GM21423 (cell line): ENCODE data around the gene CLTRN.
"Not testable (repeated sequence)": the region's sequence is repeated elsewhere in the genome, so short reads cannot be mapped to it uniquely, and the experiment has no call there.

Source experiments
- ATAC-seq: cut with Tn5 transposase; IDR thresholded peaks from one replicate; pipeline ENCODE4 v1.9.1; 2021; ENCODE audit warnings: mild to moderate bottlenecking, moderate library complexity; ENCODE audit not compliant: unreplicated experiment

CLTRN gene

DNA sequence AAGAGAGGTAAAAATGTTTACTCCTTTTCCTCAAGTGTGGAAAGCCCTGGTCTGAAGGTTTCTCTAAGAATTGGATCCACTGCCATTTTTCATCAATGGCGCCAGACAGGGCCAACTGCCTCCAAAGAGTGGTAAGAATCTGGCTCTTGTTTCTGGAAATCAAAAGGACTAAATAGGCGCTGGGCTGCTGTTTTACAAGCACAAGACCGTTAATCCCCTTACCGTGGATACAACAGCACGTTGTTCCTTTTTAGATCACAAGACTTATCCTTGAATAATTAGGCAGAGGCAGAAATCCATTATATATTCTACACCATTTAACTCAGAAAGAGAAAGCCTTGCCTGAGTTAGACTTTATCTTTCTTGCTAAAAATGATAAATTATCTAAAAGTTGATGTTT is 10.6 kb downstream of the CLTRN start:
- ATAC-seq: no peak

DNA sequence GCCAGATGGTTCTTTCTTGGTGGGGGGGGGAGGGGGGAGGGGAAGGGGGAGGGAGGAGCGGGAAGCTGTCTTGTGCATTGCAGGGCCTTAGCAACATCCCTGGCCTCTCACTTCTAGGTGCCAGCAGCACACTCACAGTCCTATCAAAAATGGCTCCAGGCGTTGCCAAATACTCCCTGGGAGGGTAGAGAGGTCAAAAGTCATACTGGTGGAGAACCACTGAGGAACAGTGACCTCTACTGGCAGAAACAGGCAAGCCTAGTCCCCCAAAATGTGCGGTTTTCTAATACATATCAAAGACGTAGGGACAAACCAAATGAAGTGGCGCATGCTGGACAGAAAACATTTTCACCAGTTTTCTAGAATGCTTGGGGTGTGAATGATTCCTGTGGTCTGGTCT is 17.1 kb downstream of the CLTRN start:
- not testable (repeated sequence) for ATAC-seq

DNA sequence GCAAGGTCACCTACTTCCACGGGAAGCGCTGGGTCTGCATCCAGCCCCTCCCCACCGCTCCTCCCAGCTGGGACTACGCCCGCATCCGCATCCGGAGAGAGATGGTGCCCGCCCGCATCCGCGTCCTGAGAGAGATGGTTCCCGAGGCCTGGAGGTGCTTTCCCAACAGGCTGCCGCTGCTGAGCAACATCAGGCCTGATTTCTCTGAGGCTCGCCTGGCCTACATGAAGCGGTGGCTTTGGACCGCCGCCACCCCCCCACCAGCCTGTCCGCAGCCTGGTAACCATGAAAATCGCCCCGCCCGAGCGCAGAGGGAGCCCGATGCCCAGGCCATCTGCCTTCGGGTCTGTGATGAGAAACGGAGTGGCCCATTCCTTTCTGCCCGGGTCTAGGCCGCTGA is 18.1 kb downstream of the CLTRN start:
- no peak for ATAC-seq

DNA sequence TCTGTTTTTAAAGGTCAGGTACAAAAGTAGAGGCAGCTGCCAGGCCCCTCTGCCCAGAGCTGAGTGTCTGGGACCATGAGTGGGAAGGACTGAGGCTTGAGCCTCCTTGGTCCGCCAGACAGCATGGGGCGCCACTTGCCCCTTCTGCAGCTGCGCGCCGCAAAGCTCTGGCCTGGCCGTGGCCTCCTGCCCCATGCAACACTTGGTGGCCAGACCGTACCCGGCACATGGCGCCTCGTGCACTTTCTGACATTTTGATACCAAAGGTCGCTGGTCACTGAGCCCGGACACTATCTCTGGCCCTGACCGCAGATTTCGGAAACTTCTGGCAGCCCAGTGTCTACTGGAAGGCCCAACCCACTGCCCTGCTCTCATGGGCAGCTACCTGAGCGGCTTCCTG is 18.6 kb downstream of the CLTRN start:
- ATAC-seq: no peak

DNA sequence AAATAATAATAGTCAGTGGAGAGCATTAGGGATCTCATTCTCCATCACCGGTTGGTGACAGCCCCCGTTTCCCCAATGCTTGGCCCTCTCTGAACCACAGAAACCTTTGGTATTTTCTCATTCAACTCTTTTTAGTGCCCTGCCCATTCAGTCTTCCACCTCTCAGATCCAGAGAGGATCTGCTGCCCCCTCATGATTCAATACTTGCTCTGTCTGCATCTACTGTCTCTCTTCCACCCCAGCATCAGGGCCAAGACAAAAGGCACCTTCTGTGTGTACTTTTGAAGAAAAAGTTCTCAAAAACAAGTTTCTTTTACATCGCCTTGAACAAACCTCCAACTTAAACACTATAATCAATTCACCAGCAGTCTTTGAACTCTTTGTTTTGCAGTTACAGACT is 19.3 kb downstream of the CLTRN start:
- ATAC-seq: no peak

DNA sequence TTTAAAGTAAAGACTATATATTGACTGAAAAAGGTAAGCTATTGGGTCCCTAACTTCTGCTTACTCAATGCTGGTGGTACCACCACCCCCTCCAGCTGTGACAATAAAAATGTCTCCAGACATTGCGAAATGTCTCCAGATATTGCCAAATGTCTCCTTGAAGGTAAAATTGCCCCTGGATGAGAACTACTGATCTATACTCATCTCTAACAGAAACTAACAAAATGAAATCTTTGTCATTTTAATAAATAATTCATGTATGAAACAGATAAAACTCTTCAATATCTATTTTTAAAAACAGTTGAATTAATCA is 20.1 kb downstream of the CLTRN start:
- ATAC-seq: no peak

DNA sequence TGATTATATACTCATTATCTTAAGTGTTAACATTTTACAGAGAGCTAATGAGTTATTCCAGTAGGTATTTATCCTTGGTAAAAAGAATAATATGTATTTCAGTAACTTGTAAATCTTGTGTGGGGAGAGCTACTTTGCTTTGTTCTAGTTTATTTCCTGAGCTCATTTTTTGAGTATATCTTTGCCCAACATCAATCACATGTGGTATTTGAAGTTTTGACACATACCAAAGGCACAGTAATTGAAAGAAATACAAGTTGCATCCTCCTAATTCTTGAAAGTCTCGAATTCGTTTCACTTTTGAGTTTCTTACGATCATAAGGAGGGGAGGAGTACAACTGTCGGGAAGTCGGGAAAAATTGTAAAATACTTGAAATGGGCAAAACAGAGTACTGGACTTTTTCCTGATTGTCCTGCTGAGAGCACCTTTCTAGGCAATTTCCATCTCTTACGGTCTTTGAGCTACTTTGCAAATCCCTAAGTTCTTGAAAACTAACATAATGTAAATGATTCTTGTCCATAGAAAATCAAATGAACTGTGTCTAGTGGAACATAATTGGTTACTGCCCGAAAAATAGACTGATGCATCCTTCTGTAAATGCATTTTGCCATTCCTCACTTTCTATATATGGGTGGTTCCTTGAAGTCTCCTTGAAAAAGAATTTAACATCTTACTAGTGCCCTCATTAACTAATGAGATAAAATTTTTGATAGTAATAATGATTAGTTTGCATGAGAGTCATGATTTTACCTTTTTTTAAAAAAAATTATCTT is 20.6 kb downstream of the CLTRN start:
- ATAC-seq: no peak

DNA sequence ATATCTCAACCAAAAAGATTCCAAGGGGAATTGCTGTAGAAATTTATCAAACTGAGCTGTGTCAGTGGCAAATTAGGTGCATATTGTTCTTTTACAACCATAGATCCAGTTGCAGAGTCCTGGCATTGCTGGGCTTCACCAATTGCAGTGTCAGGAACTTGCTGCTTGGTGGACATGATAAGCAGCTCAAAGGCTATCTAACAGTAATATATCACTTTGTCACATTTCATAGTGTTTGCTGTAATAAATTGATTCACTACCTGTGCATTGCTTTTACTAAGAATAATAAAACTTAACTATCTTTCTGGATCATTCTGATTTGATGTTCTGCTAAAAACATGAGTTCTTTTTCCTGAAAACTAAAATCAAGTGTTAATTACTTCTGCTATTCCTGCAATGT is 33.0 kb downstream of the CLTRN start:
- no peak for ATAC-seq

DNA sequence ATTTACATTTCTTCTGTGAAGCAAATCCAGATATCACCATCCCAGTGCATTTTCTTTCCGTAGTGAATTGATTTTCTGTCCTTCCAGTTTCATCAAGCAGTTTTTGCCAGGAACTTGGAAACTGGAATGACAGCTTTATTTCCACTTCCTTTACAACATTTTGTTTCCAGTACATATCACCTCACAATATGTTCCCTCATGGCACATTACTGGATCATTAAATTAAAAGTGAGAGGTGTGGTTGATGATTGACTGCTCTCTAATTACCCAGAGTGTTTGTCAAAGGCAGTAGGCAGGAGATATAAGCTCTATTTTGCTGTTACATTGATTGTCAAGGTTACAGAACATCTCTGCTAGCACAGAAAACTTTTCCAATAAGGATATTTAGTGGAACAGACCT is 41.6 kb downstream of the CLTRN start:
- ATAC-seq: no peak

DNA sequence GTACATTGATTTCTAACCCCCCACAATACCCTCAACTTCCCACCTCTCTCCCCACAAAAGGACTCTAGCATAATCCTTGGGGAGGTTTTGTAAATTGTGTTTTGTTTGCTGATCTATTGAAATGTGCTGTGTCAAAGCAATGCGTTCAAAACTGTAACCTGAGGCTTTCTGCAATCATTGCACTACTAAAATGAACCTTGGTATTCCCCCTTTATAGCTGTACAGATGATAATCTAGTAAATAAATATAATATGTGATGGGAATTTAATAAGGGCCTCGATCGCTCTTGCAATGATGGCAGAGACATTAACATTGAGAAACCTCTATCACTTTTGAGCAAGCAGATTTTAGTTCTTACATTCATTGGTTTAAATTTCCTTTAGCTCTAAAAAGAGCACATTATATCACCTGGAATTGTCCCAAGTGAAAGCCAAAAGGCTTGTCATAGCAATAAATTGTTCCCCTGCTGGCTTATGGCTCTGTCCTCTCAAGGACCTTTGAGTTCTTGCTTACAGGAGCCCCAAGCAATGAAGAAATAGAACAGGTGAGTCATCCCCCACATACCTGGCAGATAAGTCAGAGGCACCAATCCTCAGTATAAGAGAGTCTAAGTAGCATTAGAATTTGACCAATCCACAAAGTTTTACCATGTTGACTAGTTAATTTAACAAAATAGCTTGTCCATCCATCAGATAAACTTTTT is 45.4 kb downstream of the CLTRN start:
- ATAC-seq: no peak

DNA sequence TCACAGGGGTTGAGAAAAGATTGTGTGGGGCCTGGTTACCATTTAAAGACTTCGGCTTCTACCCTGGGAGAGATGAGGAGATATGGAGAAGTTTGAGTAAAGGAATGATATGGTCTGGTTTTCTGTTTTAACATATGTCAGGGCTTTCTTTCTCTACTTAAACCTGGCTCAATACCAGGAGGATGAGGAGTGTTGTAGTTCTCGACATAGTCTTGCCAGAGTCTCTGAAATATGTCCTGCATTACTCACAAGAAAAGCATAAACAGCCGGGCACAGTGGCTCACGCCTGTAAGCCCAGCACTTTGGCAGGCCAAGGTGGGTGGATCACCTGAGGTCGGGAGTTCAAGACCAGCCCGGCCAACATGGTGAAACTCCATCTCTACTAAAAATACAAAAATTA is 47.5 kb downstream of the CLTRN start:
- no peak for ATAC-seq

DNA sequence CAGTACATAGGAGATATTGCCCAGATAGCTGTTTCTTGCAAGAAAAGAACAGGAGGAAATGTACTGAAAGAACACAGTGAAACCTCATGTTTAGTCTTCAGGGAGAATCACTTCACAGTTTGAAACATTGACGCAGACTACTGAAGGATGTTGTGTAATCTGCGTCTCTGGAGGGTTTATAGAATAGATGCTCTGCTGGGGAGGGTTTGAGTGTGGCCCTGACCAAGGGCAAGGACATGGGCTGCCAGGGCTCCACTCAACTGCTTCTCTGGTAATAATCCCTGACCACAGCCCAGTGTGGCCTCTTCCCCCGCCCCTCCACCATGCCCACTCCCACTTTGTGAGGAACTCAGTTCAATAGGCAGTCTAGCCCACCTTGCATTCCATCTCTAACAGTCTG is 48.1 kb downstream of the CLTRN start:
- ATAC-seq: no peak

DNA sequence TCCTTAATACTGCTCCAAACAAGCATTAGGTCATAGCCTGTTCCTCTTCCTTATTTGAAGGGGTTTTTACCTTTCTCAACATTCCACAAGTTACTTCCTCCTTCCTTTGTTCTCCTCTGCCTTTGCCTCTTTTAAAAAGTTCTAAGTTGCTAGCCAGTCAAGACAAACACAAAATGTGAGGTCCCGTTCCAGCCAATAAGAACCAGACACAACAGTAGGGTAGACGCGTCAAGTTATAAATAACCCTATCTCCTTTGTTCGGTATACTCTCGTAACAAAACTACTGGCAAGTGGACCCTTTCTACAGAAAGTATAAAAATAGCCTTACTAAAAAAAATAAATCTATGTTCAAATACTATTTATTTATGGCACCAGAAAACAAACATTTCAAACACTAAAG is 57.5 kb downstream of the CLTRN start:
- ATAC-seq: no peak

DNA sequence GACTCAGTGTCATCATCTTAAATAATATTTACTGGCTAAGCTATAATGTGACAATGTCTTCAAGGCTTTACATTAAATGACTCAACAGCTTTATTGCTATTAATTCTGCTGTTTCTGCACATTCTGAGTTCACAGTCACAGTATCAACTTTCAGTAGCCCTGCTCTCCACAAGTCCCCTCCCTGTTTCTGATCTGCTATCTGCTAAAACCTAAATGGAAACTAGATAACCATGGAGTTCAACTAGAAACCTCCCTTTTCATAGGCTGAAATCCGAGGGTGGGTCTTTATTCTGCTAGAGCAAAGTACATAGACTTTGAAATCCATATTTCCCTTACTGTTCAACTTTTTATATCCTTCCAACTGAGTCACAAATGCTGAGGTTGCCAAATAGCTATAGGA is 58.5 kb downstream of the CLTRN start:
- ATAC-seq: no peak

DNA sequence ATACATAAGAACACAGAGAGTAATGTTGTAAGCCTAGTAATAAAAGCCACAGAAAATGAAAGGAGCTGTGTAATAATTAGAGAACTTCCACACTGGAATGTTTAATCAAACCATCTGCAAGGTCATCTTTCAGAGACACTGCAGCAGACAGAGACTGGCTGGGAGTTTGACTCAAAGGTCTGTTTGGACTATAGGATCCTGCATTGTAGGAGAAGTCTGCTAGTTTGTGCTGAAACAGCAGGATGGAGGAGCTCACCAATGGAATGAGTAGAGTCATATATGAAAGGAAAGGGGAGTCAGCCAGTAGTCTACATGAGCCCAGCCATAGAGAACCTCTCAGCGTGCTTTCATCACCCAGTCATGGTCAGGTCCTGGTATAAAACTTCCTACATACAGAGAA is 59.4 kb downstream of the CLTRN start:
- no peak for ATAC-seq

DNA sequence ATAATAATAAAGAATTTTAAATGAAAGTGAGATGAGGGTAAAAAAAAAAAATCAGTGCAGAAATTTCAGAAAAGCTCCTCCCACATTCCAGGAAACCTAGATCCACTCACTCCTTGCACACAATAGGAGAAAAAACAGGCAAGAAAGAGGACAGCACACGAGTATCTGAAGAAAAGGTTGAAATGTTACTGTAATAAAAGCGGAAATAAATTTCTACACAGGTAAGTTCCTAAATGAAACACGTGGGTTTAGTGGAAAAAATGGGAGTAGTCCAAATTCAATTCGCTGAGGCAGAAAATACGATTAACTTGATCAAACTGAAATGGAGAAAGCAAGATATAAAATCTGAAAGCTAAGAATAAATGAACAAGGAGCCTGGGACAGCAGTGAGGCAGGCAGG is 61.8 kb downstream of the CLTRN start:
- no peak for ATAC-seq

DNA sequence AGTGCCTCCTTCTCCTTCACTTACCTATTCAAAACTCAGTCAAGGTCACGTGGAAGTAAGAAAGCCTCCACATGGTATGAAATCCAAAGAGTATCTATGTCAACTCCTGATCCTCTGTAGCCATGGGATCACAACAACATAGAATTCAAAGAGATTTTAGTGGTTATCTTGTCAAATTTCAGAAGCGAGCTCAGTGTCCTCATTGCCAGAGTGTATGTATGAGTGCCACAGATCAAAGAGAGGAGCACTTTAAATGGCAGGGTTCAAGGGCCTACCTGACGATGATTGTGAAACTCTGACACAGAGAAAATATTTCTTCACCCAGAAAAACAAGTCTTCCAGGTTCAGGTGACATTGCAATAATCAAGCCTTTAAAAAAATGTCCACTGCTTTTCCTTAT is 62.7 kb downstream of the CLTRN start:
- ATAC-seq: no peak

DNA sequence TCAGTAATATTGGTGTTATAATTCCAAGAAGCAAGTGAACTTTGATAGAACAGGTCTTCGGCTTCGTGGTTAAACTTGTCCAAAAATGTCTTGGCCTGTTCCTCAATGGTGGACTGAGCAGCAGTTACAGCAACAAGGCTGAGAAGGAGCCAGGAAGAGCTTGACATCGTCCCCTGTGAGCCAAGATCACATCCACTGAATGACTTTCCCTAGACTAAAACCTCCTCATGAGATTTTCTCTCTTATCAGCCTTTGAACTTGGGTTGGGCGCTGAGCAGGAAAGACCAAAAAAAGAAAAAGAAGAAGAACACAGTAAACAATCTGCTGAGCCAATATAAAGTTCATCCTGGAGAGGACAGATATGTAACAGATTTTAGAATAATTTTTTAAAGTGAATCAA is 63.9 kb downstream of the CLTRN start, which contains the start of gene ACE2:
Gene ACE2, minus strand, starts transcription at position 216 of the 400 bp plus-strand sequence. Its CDS starts 49 bp downstream, at position 167.
- ATAC-seq: no peak

DNA sequence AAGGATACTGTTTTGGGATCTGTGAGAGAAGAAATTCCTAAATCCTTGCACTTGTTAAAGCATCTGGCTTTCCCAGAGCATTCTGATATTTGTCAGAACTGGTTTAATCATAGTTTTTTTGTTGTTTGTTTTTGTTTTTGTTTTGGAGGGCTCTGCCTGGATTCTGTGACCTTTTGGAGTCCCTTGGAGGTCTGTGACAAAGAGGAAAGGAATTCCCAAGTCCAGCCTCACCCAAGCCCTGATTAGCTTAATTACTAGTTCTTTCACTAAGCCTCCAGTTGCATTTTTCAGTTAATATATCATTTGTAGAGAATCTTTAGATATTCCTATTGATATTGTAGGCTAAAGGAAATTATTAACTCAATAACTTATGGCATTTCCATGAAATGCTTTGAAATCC is 64.6 kb downstream of the CLTRN start:
- ATAC-seq: no peak

DNA sequence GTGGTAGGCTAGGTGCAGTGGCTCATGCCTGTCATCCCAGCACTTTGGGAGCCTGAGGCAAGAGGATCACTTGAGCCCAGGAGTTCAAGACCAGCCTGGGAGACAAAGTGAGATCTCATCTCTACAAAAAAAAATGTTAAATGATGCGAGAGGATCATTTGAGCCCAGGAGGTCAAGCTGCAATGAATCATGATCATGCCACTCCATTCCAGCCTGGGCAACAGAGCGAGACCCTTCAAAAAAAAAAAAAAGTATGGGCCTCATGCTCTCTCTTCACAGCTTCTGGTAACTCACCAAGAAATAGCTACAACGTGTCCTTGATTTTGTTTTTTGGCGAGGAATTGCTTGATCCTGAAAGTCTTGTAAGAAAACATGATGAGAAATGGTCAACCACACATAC is 65.1 kb downstream of the CLTRN start:
- no peak for ATAC-seq

DNA sequence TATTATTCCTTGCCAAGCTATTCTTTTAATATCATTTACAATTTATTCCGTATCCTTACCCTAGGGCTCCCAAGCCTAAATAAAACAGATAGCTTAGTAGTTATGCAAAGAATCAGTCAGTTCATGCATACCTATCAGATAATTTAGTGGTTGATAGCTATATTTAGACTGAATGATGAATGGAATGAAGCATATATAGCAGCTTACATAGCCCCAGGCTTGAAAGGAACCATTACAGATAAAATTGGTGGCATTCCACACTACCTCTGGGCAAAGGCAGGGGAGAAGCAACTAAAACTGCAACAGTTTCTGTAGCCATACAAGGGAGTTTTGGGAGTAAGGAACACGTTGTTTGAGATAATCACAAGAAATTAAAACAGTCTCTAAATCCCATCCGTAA is 66.6 kb downstream of the CLTRN start:
- no peak for ATAC-seq

DNA sequence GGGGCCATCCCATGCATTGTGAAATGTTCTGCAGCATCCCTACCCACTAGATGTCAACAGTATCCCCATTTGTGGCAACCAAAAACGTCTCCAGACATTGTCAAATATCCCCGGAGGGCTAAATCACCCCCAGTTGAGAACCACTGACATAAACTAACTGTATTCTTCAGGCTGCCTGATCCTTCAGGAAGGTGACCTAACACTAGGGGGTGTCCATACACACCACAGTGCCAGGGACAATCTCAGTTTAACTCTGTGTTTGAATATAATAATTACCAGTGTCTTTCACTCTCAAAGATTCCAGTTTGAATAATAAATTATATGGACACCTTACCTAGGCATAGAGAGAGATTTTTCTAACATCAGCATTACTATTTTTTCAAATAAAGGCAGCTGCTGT is 70.2 kb downstream of the CLTRN start:
- no peak for ATAC-seq
